Suprapubic skin (tissue), 4 donors: ENCODE measurements around the gene GFOD2. TPM values are rescaled to one million over a fixed set of nuclear protein-coding genes. Genes with fewer than 3 reads are reported as not detected.

ENCODE experiments used
- DNase-seq, 2 donors: peaks; one replicate each; pipeline ENCODE4 v3.0.0-alpha.2; 2019; ENCODE audit warnings: low spot score in 2 of 2
- H3K27ac ChIP-seq: fragments of 200-600 bp; sonication (generic); one replicate; pipeline ENCODE4 v1.5.1; 2019
- H3K27me3 ChIP-seq: fragments of 200-600 bp; sonication (generic); one replicate; pipeline ENCODE4 v1.5.1; 2019
- H3K36me3 ChIP-seq: fragments of 200-600 bp; sonication (generic); one replicate; pipeline ENCODE4 v1.5.1; 2019
- H3K4me1 ChIP-seq: fragments of 200-600 bp; sonication (generic); one replicate; pipeline ENCODE4 v1.5.1; 2019
- H3K4me3 ChIP-seq: fragments of 200-600 bp; sonication (generic); one replicate; pipeline ENCODE4 v1.5.1; 2019; ENCODE audit warnings: mild to moderate bottlenecking
- H3K9me3 ChIP-seq: fragments of 200-600 bp; sonication (generic); one replicate; pipeline ENCODE4 v1.5.1; 2019
- EP300 ChIP-seq: sonication (generic); formaldehyde crosslinking; IDR thresholded peaks from one replicate; pipeline ENCODE4 v1.6.1; 2017; ENCODE audit warnings: antibody characterized with exemption
- POLR2A ChIP-seq, 2 donors: fragments of 450-650 bp; IDR thresholded peaks; one replicate each; pipeline ENCODE4 v1.6.1; 2017; ENCODE audit warnings: antibody characterized with exemption in 2 of 2, mild to moderate bottlenecking in 2 of 2, moderate library complexity in 2 of 2
- POLR2AphosphoS5 ChIP-seq, 3 donors: sonication (generic); formaldehyde crosslinking; IDR thresholded peaks; one replicate each; pipeline ENCODE4 v1.6.1; 2017; ENCODE audit warnings: antibody characterized with exemption in 3 of 3
- WGBS: methylation state at CpG from one replicate; pipeline ENCODE4 v1.1.5; 2018; 5-methylcytosine and 5-hydroxymethylcytosine counted together
- total RNA-seq, 4 donors: library from RNA; depleted of rRNA; stranded (reverse); fragments of >200 nt; gene quantifications; one replicate each; pipeline ENCODE4 v1.1.0, GENCODE V29; 2016
- TF ChIP-seq, protein P1 (sequence below), 2 donors: fragments of 200-600 bp in 1 of 2; fragments of 450-650 bp in 1 of 2; sonication (generic) in 1 of 2; IDR thresholded peaks; one replicate each; pipeline ENCODE4 v1.5.1; 2016 to 2019; ENCODE audit warnings: antibody characterized with exemption in 2 of 2, mild to moderate bottlenecking in 1 of 2, moderate library complexity in 1 of 2

The GFOD2 gene
- total RNA-seq, 4 donors from 2014 or later, result 18.3 to 31.1 (median 25.9) TPM

DNA sequence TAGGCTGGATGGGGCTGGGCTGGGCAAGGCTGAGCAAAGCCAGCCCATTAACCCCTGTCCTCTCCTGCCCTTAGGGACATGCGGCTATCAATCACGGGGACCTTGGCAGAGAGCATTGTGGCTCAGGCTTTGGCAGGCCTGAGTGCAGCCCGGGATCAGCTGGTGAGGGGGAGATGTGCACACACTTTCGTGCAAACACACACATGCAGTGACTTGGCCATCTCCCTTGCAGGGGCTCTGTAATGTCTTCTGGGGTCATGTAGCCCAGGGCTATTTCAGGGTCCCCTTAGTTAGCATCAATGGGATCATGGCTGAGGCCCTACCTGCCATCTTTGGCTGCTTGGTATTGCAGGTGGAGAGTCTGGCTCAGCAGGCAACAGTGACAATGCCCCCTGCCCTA lies 67.3 kb downstream of the GFOD2 start:
- DNase-seq, result no peak
- WGBS, result no CpG with 5 or more reads among the region's 4 CpGs
- TF ChIP-seq, protein P1, sequence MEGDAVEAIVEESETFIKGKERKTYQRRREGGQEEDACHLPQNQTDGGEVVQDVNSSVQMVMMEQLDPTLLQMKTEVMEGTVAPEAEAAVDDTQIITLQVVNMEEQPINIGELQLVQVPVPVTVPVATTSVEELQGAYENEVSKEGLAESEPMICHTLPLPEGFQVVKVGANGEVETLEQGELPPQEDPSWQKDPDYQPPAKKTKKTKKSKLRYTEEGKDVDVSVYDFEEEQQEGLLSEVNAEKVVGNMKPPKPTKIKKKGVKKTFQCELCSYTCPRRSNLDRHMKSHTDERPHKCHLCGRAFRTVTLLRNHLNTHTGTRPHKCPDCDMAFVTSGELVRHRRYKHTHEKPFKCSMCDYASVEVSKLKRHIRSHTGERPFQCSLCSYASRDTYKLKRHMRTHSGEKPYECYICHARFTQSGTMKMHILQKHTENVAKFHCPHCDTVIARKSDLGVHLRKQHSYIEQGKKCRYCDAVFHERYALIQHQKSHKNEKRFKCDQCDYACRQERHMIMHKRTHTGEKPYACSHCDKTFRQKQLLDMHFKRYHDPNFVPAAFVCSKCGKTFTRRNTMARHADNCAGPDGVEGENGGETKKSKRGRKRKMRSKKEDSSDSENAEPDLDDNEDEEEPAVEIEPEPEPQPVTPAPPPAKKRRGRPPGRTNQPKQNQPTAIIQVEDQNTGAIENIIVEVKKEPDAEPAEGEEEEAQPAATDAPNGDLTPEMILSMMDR (IDR thresholded peaks at IDR 0.05), result no peak
- TF ChIP-seq POLR2AphosphoS5 (IDR thresholded peaks at IDR 0.05) (no peak), EP300 (no peak), POLR2A (IDR thresholded peaks at IDR 0.05) (no peak)
- H3K27me3 ChIP-seq, result peaks cover 80% of the 10 kb centered on the region
- peaks cover 2% of the 10 kb centered on the region for H3K36me3 ChIP-seq
- no peak overlapping the region for H3K27ac ChIP-seq
- H3K4me3 ChIP-seq, result no peak overlapping the region
- no peaks in the 10 kb centered on the region for H3K9me3 ChIP-seq
- H3K4me1 ChIP-seq, result peaks cover 35% of the 10 kb centered on the region

DNA sequence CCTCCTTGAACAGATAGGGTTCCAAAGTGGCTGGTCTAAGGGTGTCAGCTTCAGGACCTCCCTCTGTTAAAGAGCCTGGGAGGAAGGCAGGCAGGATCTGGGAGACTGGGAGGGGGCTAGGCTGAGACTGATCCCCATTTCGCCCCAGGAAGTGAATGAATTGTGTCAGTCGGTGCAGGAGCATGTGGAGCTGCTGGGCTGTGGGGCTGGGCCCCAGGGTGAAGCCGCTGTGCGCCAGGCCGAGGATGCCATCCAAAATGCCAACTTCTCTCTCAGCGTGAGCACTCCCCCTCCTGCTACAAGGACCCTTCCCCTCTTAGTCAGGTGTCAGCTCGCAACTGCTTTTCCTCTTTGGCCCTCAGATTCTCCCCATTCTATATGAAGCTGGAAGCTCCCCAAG lies 68.1 kb downstream of the GFOD2 start:
- Histone ChIP-seq H3K27me3 (peaks cover 88% of the 10 kb centered on the region), H3K4me1 (peaks cover 35% of the 10 kb centered on the region), H3K36me3 (no peaks in the 10 kb centered on the region), H3K4me3 (no peak overlapping the region), H3K27ac (no peak overlapping the region), H3K9me3 (no peaks in the 10 kb centered on the region)
- 71% methylated on average over 6 of the region's 7 CpGs for WGBS
- DNase-seq, result peak in 1 of 2 donors; percentile 34
- TF ChIP-seq EP300 (no peak), POLR2AphosphoS5 (IDR thresholded peaks at IDR 0.05) (no peak), POLR2A (IDR thresholded peaks at IDR 0.05) (no peak)
- TF ChIP-seq, protein P1 (IDR thresholded peaks at IDR 0.05), result no peak

DNA sequence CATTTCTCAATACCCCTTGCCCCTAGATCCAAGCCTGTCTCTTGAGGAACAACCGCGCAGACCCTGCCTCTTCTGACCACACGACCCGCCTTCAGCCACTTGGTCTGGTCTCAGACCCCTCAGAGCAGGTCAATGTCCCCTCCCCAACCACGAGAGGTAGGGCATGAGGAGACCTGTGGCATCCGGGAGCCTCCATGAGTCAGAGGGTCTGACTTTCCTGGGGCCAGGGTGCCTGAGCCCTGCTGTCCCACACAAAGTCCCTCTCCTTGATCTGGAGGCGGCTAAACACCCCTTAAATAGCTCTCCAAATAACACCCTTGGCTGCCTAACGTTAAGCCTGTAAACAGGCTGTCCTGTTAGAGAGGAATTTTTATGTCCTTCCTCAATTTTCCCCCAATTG lies 69.1 kb downstream of the GFOD2 start:
- Histone ChIP-seq H3K4me3 (no peak overlapping the region), H3K27me3 (peaks cover 97% of the 10 kb centered on the region), H3K9me3 (no peaks in the 10 kb centered on the region), H3K27ac (no peak overlapping the region), H3K4me1 (peaks cover 38% of the 10 kb centered on the region), H3K36me3 (no peaks in the 10 kb centered on the region)
- TF ChIP-seq POLR2A (IDR thresholded peaks at IDR 0.05), result no peak
- TF ChIP-seq, protein P1 (IDR thresholded peaks at IDR 0.05), result no peak
- no peak for TF ChIP-seq EP300
- no peak for TF ChIP-seq POLR2AphosphoS5 (IDR thresholded peaks at IDR 0.05)
- WGBS, result 65% methylated on average over 8 of the region's 8 CpGs
- peak in 1 of 2 donors; percentile 53 for DNase-seq

DNA sequence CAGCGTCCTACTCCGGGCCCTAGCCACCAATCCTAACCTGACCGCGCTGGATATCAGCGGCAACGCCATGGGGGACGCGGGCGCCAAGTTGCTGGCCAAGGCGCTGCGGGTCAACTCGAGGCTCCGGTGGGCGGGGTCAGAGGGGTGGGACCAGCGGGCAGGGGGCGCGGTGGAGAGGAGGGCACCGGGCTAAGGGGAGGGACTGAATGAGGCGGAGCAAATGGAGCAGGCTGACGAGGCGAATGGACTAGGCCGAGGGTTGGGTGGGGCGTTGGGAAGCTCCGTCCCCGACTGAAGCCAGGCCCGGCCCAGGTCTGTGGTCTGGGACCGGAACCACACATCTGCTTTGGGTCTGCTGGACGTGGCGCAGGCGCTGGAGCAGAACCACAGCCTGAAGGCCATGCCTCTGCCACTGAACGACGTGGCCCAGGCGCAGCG lies 69.6 kb downstream of the GFOD2 start:
- H3K27me3 ChIP-seq, result peaks cover 97% of the 10 kb centered on the region
- TF ChIP-seq POLR2A (IDR thresholded peaks at IDR 0.05) (no peak), POLR2AphosphoS5 (IDR thresholded peaks at IDR 0.05) (no peak), EP300 (no peak)
- TF ChIP-seq, protein P1 (IDR thresholded peaks at IDR 0.05), result no peak
- peak overlapping the region; percentile 18 for H3K4me3 ChIP-seq
- H3K27ac ChIP-seq, result no peak overlapping the region
- peak in 1 of 2 donors; percentile 74 for DNase-seq
- WGBS, result 36% methylated on average over 31 of the region's 34 CpGs
- no peaks in the 10 kb centered on the region for H3K36me3 ChIP-seq
- no peaks in the 10 kb centered on the region for H3K9me3 ChIP-seq
- H3K4me1 ChIP-seq, result peaks cover 42% of the 10 kb centered on the region

DNA sequence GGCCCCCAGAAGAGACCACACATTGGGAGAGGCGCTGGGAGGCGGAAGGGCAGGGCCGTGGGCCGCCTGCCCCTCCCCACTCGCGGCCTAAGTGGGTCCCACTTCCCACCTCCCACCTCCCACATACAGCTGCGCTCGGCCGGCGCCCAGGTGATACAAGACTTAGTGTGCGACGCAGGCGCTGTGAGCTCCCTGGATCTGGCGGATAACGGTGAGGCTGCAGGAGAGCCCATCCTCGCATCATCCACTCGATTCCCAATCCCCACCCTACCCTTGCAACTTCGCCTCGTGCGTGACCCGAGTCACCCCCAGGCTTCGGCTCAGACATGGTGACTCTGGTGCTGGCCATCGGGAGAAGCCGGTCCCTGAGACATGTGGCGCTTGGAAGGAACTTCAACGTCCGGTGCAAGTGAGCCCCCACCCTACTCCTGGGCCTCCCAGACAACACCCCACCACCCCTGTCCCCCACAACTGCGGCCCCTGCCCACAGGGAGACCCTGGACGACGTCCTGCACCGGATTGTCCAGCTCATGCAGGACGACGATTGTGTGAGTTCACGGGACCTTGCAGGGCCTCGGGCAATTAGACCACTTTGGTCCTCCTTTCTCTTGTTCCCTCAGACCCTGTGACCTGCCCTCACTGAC lies 70.2 kb downstream of the GFOD2 start:
- Histone ChIP-seq H3K4me3 (peak overlapping the region; percentile 18), H3K4me1 (peaks cover 40% of the 10 kb centered on the region), H3K27ac (no peak overlapping the region), H3K36me3 (no peaks in the 10 kb centered on the region), H3K9me3 (no peaks in the 10 kb centered on the region), H3K27me3 (peaks cover 90% of the 10 kb centered on the region)
- no peak for TF ChIP-seq POLR2A (IDR thresholded peaks at IDR 0.05)
- no peak for TF ChIP-seq EP300
- TF ChIP-seq, protein P1 (IDR thresholded peaks at IDR 0.05), result no peak
- no peak for TF ChIP-seq POLR2AphosphoS5 (IDR thresholded peaks at IDR 0.05)
- 59% methylated on average over 9 of the region's 35 CpGs for WGBS
- DNase-seq, result peak in 1 of 2 donors; percentile 61
